GM21381 (cell line): Measurements from ENCODE around the gene TRPM6.

Source experiments
- ATAC-seq: cut with Tn5 transposase; IDR thresholded peaks from one replicate; pipeline ENCODE4 v1.9.1; 2021; ENCODE audit warnings: mild to moderate bottlenecking, moderate library complexity; ENCODE audit not compliant: unreplicated experiment

The TRPM6 gene

DNA sequence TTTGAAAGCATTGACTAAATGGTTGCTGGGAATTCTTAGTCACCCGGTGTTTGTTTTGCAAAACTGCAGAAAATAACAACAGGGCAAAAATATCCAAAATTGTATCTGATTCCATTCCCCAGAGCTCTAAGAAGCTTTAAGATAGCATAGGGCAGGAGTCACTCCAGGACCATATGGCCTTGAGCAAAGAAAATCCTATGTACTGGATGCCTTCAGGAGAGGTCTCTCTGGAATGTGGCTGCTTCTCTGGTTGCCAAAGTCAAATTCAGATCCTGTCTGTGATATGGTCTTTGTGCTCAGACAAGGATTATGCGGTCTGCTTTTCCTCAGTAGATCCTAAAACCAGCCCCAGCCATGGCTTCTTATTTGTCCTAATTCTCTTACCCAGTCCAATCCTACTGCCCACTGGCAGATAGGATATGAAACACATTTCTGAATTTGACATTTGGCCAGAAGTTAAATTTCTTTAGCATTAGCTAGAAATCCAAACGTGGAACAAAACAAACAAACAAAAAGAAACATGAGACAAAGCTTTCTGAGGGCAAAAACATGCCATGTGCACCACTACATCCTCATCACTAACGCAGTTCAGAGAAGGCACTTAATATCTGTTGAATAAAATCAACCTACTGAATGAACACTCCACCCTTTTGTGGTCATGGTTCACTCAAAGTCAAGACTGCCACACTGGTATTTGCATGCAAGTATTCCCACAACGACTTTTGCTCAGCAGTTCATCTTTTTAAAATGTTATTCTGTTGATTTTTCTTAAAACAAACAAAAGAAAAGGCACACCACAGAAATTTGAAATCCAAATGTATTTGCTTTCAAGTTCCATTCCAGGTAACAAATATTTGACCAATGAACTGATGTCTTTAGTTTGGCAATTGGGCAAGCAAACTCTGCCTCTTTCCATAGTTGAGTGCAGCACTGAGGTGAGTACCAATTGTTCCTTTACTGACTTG is 165.7 kb downstream of the TRPM6 start:
- ATAC-seq, result no peak

DNA sequence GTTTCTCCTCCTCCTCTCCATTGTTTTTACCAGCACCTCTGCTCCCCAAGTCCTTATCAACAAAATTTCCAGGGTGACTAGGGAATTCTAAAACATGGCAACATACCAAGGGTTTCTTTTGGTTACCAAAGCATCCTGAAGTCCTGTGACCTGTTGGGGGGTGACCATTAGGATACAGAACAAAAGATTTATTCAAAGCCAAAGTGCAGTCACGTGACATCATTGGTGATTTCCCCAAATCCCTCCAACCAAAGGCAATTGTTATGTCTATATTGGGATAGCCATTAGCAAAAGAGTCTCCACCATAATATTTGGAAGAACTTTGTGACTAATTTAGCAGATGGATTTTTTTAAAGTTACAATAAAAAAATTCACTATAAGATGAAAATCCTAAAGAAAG is 168.4 kb downstream of the TRPM6 start:
- ATAC-seq, result no peak

DNA sequence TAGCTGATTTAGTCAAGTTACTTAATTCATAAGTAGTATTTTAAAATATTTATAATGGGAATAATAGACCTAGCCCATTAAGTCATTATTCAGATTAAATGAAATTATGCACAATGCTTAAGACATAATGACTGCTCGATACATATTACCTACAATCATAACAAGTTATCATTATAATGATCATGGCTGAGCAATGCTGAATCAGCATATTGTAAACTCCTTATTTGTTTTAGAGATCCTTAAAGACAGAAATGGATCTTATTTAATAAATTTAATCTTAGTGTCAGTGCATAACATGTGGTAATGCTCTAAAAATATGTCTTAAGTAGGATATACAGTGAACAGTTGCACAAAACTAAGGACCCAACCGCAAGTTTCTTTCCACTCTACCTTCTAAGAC is 169.0 kb downstream of the TRPM6 start:
- ATAC-seq, result no peak

DNA sequence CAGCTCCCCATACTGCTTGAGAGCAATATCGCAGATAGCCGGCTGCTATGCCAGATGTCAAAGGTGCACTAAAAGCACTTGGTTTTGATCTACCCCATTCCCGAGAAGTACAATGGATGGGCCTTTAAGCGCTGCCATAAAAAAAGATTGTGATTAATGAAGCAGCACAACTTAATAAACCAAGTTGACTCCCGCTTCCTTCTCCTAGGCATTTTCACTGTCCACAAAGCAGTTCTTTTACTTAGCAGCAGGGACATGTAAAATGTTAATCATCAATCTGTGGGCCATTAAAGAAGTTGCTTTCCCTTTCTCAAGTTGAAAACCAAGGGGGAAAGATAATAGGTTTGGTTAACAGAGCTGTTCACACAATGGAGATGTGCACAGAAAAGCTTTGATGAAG is 176.4 kb downstream of the TRPM6 start:
- no peak for ATAC-seq

DNA sequence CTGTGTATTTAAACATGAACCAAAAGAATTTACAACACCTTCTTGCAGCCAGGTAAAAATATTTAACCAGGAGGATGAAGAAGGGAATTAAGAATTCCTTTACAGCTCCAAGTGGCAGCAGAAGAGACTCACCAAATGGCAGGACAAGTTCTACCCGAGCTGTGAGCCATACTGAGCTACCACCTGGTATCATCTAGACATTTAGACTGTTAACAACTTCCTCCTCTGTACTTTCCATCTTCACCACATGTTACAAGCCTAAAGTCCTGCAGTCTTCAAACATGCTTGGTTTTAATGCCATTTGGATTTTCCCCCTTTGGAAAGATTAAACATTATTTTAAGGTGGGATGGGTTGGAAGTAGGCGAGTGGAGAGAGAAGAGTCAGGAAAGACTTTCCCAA is 190.2 kb downstream of the TRPM6 start:
- no peak for ATAC-seq

DNA sequence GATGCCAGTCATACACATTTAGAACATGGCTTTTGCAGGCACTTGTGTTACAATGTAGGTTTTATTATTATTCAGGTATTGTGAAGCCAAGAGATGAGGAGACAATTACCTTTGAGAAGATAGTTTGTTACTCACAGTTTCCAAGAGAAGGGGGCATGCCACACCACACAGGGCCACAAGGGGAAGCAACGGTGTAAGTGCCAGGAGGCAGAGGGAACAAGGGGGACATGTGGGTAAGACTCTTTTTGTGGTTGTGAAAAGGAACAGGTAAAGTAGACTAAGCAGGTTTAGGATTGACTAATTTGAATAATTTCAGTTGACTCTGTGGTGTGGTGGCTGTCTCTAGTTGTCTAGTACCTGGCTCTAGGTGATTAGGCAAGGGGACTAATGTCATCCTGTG is 191.2 kb downstream of the TRPM6 start:
- no peak for ATAC-seq

DNA sequence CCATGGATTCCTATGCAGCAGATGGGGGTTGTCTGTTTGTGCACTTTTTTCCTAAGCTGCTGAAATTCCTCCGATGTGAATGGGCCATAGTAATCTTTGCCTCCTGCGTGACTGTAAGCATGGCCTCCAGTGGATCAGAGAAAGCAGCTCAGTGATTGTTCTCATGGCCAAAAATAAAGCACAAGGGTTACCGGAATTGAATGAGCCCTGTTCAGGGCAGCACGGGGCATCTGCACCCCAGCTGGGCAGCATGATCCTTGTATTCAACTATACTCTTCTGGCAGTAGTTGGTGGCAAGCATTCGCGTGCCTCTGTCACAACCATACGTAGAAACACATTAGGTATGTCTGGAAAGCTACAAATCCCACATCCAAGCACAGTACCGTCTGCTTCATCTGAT is 196.7 kb downstream of the TRPM6 start:
- no peak for ATAC-seq

DNA sequence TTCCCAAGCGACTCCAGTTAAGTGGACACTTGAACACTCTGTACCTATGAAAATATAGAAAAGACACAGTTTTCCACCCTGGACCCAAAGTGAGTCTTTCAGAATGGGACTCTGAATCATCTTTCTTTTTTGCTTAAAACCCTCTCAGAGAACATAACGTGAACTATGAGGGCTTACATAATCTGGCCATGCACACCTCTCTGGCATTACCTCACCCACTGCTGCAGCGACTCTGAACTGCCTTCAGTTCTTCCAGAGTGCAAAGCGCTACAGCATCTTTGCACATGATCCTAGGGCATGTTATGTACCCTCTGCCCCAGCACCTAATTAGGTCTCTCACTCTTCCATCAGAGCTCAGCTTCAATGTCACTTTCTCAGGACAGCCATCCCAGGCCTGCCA is 204.4 kb downstream of the TRPM6 start:
- no peak for ATAC-seq

DNA sequence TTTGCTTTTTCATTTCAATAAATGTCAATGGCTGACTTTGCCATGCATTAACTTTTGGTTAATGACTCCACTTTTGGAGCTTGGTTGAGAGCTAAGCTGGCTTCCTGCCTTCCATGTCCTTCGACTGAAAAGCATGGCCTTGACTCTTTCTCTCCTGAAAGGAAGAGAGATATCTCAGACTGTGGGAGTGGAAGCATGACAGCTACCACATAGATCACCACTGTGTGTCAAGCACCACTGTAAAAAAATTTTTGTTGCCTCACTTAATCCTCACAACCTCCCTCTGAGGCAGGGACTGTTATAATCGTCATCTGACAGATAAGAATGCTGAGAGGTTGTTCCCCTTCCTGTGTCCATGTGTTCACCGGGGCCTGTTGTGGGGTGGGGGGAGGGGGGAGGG is 205.8 kb downstream of the TRPM6 start:
- ATAC-seq, result no peak

DNA sequence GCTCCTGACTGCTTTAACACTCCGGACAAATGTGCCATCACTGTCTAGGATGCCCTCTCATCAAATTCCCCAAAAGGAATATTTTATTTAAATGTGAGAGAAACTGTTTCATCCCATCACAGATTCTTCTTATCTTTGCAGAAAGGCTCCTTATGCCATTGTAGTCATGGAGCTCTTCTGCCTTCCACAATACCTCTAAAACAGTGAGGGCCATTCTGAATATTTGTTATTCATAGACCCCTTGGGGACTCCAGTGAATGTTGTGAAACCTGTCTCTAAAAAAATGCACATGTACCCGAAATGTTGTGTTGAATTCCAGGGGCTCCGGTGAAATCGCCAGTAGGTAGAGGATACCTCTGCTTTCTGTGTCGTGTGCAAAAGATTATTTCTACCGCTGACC is 213.6 kb downstream of the TRPM6 start:
- no peak for ATAC-seq
